Immature natural killer cell (primary cell): ENCODE results near the gene CDR2. TPM values are rescaled to one million over a fixed set of nuclear protein-coding genes. Genes with fewer than 3 reads are reported as not detected.
"Not testable (repeated sequence)": the region's sequence is repeated elsewhere in the genome, so short reads cannot be mapped to it uniquely, and the experiment has no call there.

Experiments used
- DNase-seq, 3 donors: peaks; one replicate each; pipeline ENCODE4 v3.0.0; 2022; ENCODE audit warnings: mixed read lengths in 1 of 3
- H3K27ac Mint-ChIP-seq, 6 donors: one replicate each; pipeline ENCODE4 v1.8.0; 2020; ENCODE audit warnings: mixed read lengths in 6 of 6, mild to moderate bottlenecking in 5 of 6, inconsistent platforms in 4 of 6, moderate library complexity in 3 of 6
- H3K27me3 Mint-ChIP-seq, 3 donors: one replicate each; pipeline ENCODE4 v1.8.0; 2020 to 2021; ENCODE audit warnings: low read depth in 3 of 3, mild to moderate bottlenecking in 3 of 3, mixed read lengths in 3 of 3, moderate library complexity in 3 of 3, inconsistent platforms in 1 of 3
- H3K36me3 Mint-ChIP-seq, 3 donors: one replicate each; pipeline ENCODE4 v1.8.0; 2020; ENCODE audit warnings: mixed read lengths in 3 of 3, inconsistent platforms in 2 of 3, mild to moderate bottlenecking in 2 of 3
- H3K4me1 Mint-ChIP-seq, 2 donors: one replicate each; pipeline ENCODE4 v1.8.0; 2020; ENCODE audit warnings: inconsistent platforms in 2 of 2, mild to moderate bottlenecking in 2 of 2, mixed read lengths in 2 of 2, moderate library complexity in 1 of 2
- H3K4me3 Mint-ChIP-seq, 5 donors: one replicate each; pipeline ENCODE4 v1.8.0; 2020; ENCODE audit warnings: mild to moderate bottlenecking in 5 of 5, mixed read lengths in 5 of 5, inconsistent platforms in 3 of 5, moderate library complexity in 3 of 5
- H3K9me3 Mint-ChIP-seq, 6 donors: one replicate each; pipeline ENCODE4 v1.8.0; 2020; ENCODE audit warnings: mild to moderate bottlenecking in 6 of 6, mixed read lengths in 6 of 6, inconsistent platforms in 4 of 6, moderate library complexity in 3 of 6
- polyA plus RNA-seq, 3 donors: library from polyadenylated mRNA; unstranded; fragments of 300-500 nt; fragmentation: Illumina TruSeq; gene quantifications; one replicate each; pipeline ENCODE4 v1.2.3, GENCODE V29; 2021

CDR2 gene
- polyA plus RNA-seq, 3 donors from 2014 or later: 9.6 to 21.7 (median 11.3) TPM

- Mint-ChIP-seq H3K4me1 (peaks cover 28 to 52% of the 10 kb centered on the region in 2 donors), H3K9me3 (no peaks in the 10 kb centered on the region), H3K4me3 (no peak overlapping the region), H3K27ac (no peak overlapping the region), H3K36me3 (no peaks in the 10 kb centered on the region), H3K27me3 (peaks cover 2 to 4% (median 4%) of the 10 kb centered on the region in 3 donors)
- DNase-seq: no peak
Measured at GRCh38 chr16:22370038-22370820, 4.2 kb downstream of the CDR2 start.

DNA sequence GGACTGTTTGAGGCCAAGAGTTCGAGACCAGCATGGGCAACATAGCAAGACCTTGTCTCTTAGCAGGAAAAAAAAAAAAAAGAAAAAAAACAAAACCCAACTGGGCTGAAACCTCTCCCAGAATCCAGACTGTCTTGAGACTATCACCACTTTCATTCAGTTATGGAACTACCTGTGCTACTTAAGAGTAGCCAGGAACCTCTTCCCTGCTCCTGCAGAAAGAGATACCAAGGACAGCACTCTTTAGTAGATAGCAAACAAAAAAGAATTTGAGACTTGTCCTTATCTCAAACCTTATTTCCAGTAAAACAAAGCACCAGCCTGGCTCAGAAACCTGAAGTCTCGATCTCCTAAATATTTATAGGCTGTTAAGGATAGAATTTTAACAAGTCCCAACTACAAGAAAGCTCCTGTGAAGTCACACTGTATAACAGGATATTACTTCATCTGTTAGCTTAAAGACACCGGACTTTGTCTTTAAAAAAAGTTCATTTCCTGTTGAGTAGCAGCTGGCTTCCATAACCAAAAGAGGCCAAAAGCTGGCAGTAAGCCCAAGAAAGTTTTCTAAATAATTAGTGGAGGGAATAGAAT lies 5.1 kb downstream of the CDR2 start:
- peak overlapping the region in 2 of 6 donors; percentile 45 to 58 for H3K27ac Mint-ChIP-seq
- H3K36me3 Mint-ChIP-seq: peaks cover 0 to 6% (median 0%) of the 10 kb centered on the region in 3 donors
- no peak for DNase-seq
- no peak overlapping the region for H3K4me3 Mint-ChIP-seq
- H3K4me1 Mint-ChIP-seq: peaks cover 21 to 46% of the 10 kb centered on the region in 2 donors
- H3K9me3 Mint-ChIP-seq: no peaks in the 10 kb centered on the region
- H3K27me3 Mint-ChIP-seq: peaks cover 0 to 2% (median 2%) of the 10 kb centered on the region in 3 donors

DNA sequence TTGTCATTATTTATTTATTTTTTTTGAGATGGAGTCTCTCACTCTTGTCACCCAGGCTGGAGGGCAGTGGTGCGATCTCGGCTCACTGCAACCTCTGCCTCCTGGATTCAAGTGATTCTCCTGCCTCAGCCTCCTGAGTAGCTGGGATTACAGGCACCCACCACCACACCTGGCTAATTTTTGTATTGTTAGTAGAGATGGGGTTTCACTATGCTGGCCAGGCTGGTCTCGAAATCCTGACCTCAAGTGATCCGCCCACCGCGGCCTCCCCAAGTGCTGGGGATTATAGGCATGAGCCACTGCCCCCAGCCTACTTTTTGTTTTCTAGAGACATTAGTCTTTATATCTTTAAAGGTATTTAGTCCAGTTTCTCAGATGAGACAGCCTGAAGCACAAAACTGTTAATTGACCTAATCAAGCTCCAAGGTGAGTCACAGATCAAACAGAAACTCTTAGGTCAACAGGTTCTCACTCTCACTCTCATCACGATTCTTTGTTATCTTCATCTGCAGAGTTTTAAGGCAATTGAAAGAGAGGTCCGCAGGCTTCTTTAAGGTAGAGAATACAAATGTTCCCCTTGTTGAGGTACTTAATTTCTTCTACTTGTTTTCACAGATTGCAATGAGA lies 6.1 kb downstream of the CDR2 start:
- H3K27me3 Mint-ChIP-seq, H3K9me3 Mint-ChIP-seq, H3K4me3 Mint-ChIP-seq, H3K27ac Mint-ChIP-seq, DNase-seq: not testable (repeated sequence)
- Mint-ChIP-seq H3K4me1 (peaks cover 16 to 40% of the 10 kb centered on the region in 2 donors), H3K36me3 (peaks cover 4 to 14% (median 8%) of the 10 kb centered on the region in 3 donors)

DNA sequence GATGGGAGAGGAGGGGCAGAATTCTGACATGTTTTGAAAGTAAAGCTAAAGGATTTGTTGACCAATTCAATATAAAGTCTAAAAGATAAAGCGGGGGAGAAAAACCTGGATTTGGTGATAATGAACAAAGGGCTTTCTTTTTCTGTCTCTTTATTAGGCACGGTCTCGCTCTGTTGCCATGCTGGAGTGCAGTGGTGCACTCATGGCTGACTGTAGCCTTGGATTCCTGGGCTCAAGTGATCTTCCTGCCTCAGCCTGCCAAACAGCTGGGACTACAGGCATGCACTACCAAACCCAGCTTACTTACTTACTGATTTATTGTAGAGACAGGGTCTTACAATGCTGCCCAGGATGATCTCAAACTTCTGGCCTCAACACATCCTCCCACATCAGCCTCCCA lies 7.5 kb downstream of the CDR2 start:
- H3K4me3 Mint-ChIP-seq: no peak overlapping the region

GRCh38 chr16:22366371-22366770 lies 8.0 kb downstream of the CDR2 start:
- Mint-ChIP-seq H3K9me3 (no peaks in the 10 kb centered on the region), H3K4me1 (peaks cover 9 to 25% of the 10 kb centered on the region in 2 donors), H3K36me3 (peaks cover 5 to 24% (median 10%) of the 10 kb centered on the region in 3 donors), H3K27ac (no peak overlapping the region), H3K4me3 (no peak overlapping the region), H3K27me3 (peaks cover 0 to 2% (median 0%) of the 10 kb centered on the region in 3 donors)
- DNase-seq: no peak

More for the DNA sequence above, 7.5 kb downstream of the CDR2 start:
- peaks cover 9 to 26% of the 10 kb centered on the region in 2 donors for H3K4me1 Mint-ChIP-seq
- no peak for DNase-seq
- H3K36me3 Mint-ChIP-seq: peaks cover 5 to 24% (median 10%) of the 10 kb centered on the region in 3 donors
- no peak overlapping the region for H3K27ac Mint-ChIP-seq
- peaks cover 0 to 2% (median 0%) of the 10 kb centered on the region in 3 donors for H3K27me3 Mint-ChIP-seq
- no peaks in the 10 kb centered on the region for H3K9me3 Mint-ChIP-seq

DNA sequence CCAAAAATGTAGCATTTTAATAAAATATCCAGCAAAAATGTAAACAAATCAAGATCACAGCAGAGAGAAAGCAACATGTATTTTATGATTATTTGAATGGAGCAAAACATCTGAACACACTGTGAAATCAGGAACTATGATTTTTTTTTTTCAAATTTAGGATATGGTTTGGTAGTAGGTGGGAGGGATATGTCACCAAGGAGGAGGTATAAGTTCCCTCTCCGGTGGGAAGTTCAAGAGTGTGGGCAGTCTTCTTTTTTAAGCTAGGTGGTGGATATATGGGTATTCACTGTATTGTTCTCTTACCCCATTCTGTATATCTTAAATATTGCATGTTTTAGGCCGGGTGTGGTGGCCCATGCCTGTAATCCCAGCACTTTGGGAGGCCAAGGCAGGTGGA lies 10.2 kb downstream of the CDR2 start:
- no peak overlapping the region for H3K27ac Mint-ChIP-seq
- H3K9me3 Mint-ChIP-seq: no peaks in the 10 kb centered on the region
- DNase-seq: no peak
- H3K4me3 Mint-ChIP-seq: no peak overlapping the region
- H3K4me1 Mint-ChIP-seq: peaks cover 5 to 21% of the 10 kb centered on the region in 2 donors
- H3K27me3 Mint-ChIP-seq: peaks cover 0 to 2% (median 0%) of the 10 kb centered on the region in 3 donors
- H3K36me3 Mint-ChIP-seq: peaks cover 5 to 24% (median 10%) of the 10 kb centered on the region in 3 donors

- H3K4me1 Mint-ChIP-seq: peaks cover 18 to 35% of the 10 kb centered on the region in 2 donors
- no peak overlapping the region for H3K4me3 Mint-ChIP-seq
- H3K27ac Mint-ChIP-seq: no peak overlapping the region
- DNase-seq: no peak
- no peaks in the 10 kb centered on the region for H3K9me3 Mint-ChIP-seq
- no peaks in the 10 kb centered on the region for H3K27me3 Mint-ChIP-seq
- peaks cover 5 to 24% (median 10%) of the 10 kb centered on the region in 3 donors for H3K36me3 Mint-ChIP-seq
Measured at GRCh38 chr16:22360963-22361659, 13.3 kb downstream of the CDR2 start.

DNA sequence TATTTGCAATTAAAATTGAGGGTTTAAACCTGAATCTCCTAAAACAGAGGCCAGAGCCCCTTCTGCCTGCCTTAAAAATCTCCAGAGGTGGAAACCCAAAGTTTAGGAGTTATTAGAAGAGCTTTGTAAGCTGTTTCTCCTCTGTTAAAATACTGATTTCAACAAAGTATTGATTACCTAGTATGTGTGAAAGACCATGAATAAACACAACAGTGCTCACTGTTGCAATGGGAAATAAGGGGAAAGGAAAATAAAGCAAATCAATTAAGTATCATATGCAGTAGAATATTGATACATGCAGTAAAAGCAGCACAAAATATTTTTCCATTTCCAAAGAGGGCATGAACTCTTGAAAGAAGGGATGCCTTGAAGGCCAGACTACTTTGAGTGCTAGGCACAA lies 14.7 kb downstream of the CDR2 start:
- H3K4me3 Mint-ChIP-seq: no peak overlapping the region
- H3K27ac Mint-ChIP-seq: peak overlapping the region in 4 of 6 donors; percentile 50 to 72 (median 66)

DNA sequence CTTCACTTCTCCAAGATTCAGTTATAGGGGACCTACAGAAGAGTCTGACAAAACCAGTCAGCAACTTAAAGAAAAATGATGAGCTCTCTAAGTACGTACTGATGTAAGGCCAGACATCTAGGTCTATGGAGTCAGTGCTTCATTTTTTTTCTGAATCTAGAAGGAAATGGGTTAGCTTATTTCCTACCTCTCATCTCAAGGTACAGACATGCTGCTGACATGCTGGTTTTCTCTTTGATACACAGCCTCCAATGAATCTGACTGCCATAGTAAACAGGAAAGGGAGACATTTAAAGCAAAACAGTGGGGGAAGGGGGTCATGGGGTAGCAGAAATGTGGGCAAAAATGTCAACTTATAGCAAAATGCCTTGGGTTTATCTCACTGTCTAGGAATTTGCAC lies 16.4 kb downstream of the CDR2 start:
- H3K36me3 Mint-ChIP-seq: peaks cover 0 to 8% (median 0%) of the 10 kb centered on the region in 3 donors
- peaks cover 21 to 43% of the 10 kb centered on the region in 2 donors for H3K4me1 Mint-ChIP-seq
- H3K4me3 Mint-ChIP-seq: peak overlapping the region in 3 of 5 donors; percentile 2 to 71 (median 55)
- no peaks in the 10 kb centered on the region for H3K27me3 Mint-ChIP-seq
- H3K27ac Mint-ChIP-seq: peak overlapping the region; percentile 82 to 96 (median 92)
- DNase-seq: no peak
- H3K9me3 Mint-ChIP-seq: no peaks in the 10 kb centered on the region

More for the DNA sequence above, 14.7 kb downstream of the CDR2 start:
- H3K27me3 Mint-ChIP-seq: no peaks in the 10 kb centered on the region
- DNase-seq: no peak
- H3K36me3 Mint-ChIP-seq: peaks cover 5 to 21% (median 10%) of the 10 kb centered on the region in 3 donors
- H3K9me3 Mint-ChIP-seq: no peaks in the 10 kb centered on the region
- H3K4me1 Mint-ChIP-seq: peaks cover 21 to 35% of the 10 kb centered on the region in 2 donors

GRCh38 chr16:22357635-22357971 lies 16.8 kb downstream of the CDR2 start:
- peaks cover 21 to 43% of the 10 kb centered on the region in 2 donors for H3K4me1 Mint-ChIP-seq
- no peaks in the 10 kb centered on the region for H3K9me3 Mint-ChIP-seq
- DNase-seq: peak in 2 of 3 donors; percentile 22 to 28
- peak overlapping the region; percentile 82 to 96 (median 92) for H3K27ac Mint-ChIP-seq
- peak overlapping the region in 4 of 5 donors; percentile 36 to 71 (median 54) for H3K4me3 Mint-ChIP-seq
- peaks cover 0 to 5% (median 0%) of the 10 kb centered on the region in 3 donors for H3K36me3 Mint-ChIP-seq
- H3K27me3 Mint-ChIP-seq: no peaks in the 10 kb centered on the region

GRCh38 chr16:22356930-22357634 lies 17.3 kb downstream of the CDR2 start:
- Mint-ChIP-seq H3K36me3 (no peaks in the 10 kb centered on the region), H3K4me3 (peak overlapping the region in 4 of 5 donors; percentile 36 to 71 (median 54)), H3K9me3 (no peaks in the 10 kb centered on the region), H3K27ac (peak overlapping the region; percentile 82 to 96 (median 92)), H3K27me3 (no peaks in the 10 kb centered on the region), H3K4me1 (peaks cover 21 to 43% of the 10 kb centered on the region in 2 donors)
- no peak for DNase-seq

- H3K36me3 Mint-ChIP-seq: peaks cover 0 to 5% (median 0%) of the 10 kb centered on the region in 3 donors
- DNase-seq: no peak
- peaks cover 21 to 43% of the 10 kb centered on the region in 2 donors for H3K4me1 Mint-ChIP-seq
- H3K4me3 Mint-ChIP-seq: no peak overlapping the region
- H3K27me3 Mint-ChIP-seq: no peaks in the 10 kb centered on the region
- peak overlapping the region in 2 of 6 donors; percentile 6 to 40 for H3K27ac Mint-ChIP-seq
- no peaks in the 10 kb centered on the region for H3K9me3 Mint-ChIP-seq
Measured at GRCh38 chr16:22355487-22355908, 18.9 kb downstream of the CDR2 start.
